ENCODE data around the gene VPS37B.

Gene VPS37B

DNA sequence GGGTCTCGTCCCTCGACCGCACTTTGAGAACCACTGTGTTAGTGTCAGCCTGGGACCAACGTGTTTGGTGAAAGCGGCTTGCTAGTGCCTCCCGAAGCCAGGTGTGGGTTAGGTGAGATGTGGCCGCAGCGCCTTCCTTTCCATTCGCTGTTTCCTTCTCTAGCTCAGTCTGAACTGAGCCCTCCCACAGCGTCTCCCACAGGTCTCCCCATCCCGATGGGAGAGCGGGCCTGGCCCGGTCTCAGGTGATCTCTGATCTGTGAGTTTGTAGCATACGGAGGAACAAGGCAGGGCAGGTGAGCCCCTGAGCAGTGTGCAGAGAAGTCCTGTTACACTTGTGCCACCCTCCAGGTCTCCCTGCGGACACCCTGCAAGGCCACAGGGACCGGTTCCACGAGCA, 41.4 kb downstream of the VPS37B start:
- H3K4ac ChIP-seq (ENCODE audit: low read depth, low read length): no peak overlapping the region
- no peak overlapping the region for H2BK12ac ChIP-seq (ENCODE audit: low read length)
- no peak overlapping the region for H3K9ac ChIP-seq (ENCODE audit: low read length)
- no peak overlapping the region for H3K18ac ChIP-seq (ENCODE audit: low read length)
- no peak overlapping the region for H4K8ac ChIP-seq (ENCODE audit: low read depth, low read length)
- no peak overlapping the region for H3K14ac ChIP-seq (ENCODE audit: low read length)
- H3K23ac ChIP-seq (ENCODE audit: low read length): no peak overlapping the region
- H3K79me1 ChIP-seq (ENCODE audit: low read length): no peaks in the 10 kb centered on the region
- no peak overlapping the region for H2BK120ac ChIP-seq (ENCODE audit: insufficient read depth, low read length, poor library complexity)
- H3K4me1 ChIP-seq (ENCODE audit: control insufficient read depth in 1 of 2, insufficient read depth in 2 of 2, low read length in 2 of 2): no peaks in the 10 kb centered on the region
- no peaks in the 10 kb centered on the region for H3K79me2 ChIP-seq (ENCODE audit: control insufficient read depth, insufficient read depth, low read length, poor library complexity)
- H3K36me3 ChIP-seq (ENCODE audit: control insufficient read depth in 1 of 2, insufficient read depth in 2 of 2, low read length in 2 of 2): peaks cover 3 to 5% of the 10 kb centered on the region in 2 experiments
- no peak overlapping the region for H2BK5ac ChIP-seq (ENCODE audit: low read depth, low read length, poor library complexity)
- no peak overlapping the region for H4K91ac ChIP-seq (ENCODE audit: low read depth, low read length)
- H3K4me2 ChIP-seq (ENCODE audit: low read length): no peak overlapping the region
- H3K4me3 ChIP-seq (ENCODE audit: low read depth, low read length): no peak overlapping the region
- H2AK5ac ChIP-seq (ENCODE audit: low read length): no peak overlapping the region
- no peak overlapping the region for H2AFZ ChIP-seq (ENCODE audit: insufficient read depth, low read length, poor library complexity)
- WGBS (ENCODE audit: extremely low coverage, insufficient coverage, insufficient read length): no CpG with 5 or more reads among the region's 17 CpGs
- DNase-seq: no peak
- no peaks in the 10 kb centered on the region for H3K27me3 ChIP-seq (ENCODE audit: insufficient read depth, low read length)
- peaks cover 2% of the 10 kb centered on the region for H3K9me3 ChIP-seq (ENCODE audit: insufficient read depth, low read depth, low read length)
- H3K27ac ChIP-seq (ENCODE audit: low read depth, low read length): no peak overlapping the region
- no peak overlapping the region for H4K12ac ChIP-seq (ENCODE audit: low read depth, low read length)

DNA sequence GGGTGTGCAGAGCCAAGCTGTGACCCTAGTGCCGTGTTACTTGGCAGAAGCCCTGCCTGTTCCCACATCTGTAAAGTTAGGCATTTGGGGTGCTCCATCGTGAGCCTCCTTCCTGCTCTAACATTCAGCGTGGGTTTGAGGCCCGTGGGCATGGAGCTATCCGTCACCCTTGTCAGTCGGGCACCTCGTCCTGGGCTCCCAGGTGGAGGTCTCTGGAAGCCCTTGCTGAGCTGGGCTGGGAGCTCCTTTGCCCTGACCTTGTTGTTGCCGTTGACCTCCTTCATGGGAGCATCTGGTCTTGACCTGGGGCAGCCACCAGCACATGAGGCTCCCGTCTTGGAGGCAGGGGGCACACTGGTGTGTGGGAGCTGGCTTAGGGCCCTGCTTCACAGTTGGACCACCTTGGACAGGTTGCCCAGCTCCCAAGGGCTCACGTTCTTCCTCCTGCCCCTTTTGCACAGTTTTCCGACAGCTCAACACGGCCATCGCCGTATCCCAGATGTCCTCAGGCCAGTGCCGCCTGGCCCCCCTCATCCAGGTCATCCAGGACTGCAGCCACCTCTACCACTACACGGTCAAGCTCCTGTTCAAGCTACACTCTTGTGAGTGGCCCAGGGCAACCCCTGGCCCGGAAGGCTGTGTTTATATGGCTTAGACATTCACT, 42.2 kb downstream of the VPS37B start:
- H3K79me1 ChIP-seq (ENCODE audit: low read length): no peaks in the 10 kb centered on the region
- no peak overlapping the region for H2BK12ac ChIP-seq (ENCODE audit: low read length)
- no peak overlapping the region for H3K23ac ChIP-seq (ENCODE audit: low read length)
- H3K4me3 ChIP-seq (ENCODE audit: low read depth, low read length): no peak overlapping the region
- no peak for DNase-seq
- no peak overlapping the region for H4K12ac ChIP-seq (ENCODE audit: low read depth, low read length)
- H4K91ac ChIP-seq (ENCODE audit: low read depth, low read length): no peak overlapping the region
- H3K9ac ChIP-seq (ENCODE audit: low read length): no peak overlapping the region
- no peak overlapping the region for H2AK5ac ChIP-seq (ENCODE audit: low read length)
- no peak overlapping the region for H4K8ac ChIP-seq (ENCODE audit: low read depth, low read length)
- H3K14ac ChIP-seq (ENCODE audit: low read length): no peak overlapping the region
- peaks cover 3 to 4% of the 10 kb centered on the region in 2 experiments for H3K36me3 ChIP-seq (ENCODE audit: control insufficient read depth in 1 of 2, insufficient read depth in 2 of 2, low read length in 2 of 2)
- no peak overlapping the region for H3K4ac ChIP-seq (ENCODE audit: low read depth, low read length)
- H3K27ac ChIP-seq (ENCODE audit: low read depth, low read length): no peak overlapping the region
- WGBS (ENCODE audit: extremely low coverage, insufficient coverage, insufficient read length): no CpG with 5 or more reads among the region's 17 CpGs
- no peaks in the 10 kb centered on the region for H3K79me2 ChIP-seq (ENCODE audit: control insufficient read depth, insufficient read depth, low read length, poor library complexity)
- no peaks in the 10 kb centered on the region for H3K27me3 ChIP-seq (ENCODE audit: insufficient read depth, low read length)
- no peak overlapping the region for H3K18ac ChIP-seq (ENCODE audit: low read length)
- H3K4me2 ChIP-seq (ENCODE audit: low read length): no peak overlapping the region
- H3K9me3 ChIP-seq (ENCODE audit: insufficient read depth, low read depth, low read length): peaks cover 2% of the 10 kb centered on the region
- H2BK5ac ChIP-seq (ENCODE audit: low read depth, low read length, poor library complexity): no peak overlapping the region
- no peak overlapping the region for H2AFZ ChIP-seq (ENCODE audit: insufficient read depth, low read length, poor library complexity)
- no peak overlapping the region for H2BK120ac ChIP-seq (ENCODE audit: insufficient read depth, low read length, poor library complexity)
- no peaks in the 10 kb centered on the region for H3K4me1 ChIP-seq (ENCODE audit: control insufficient read depth in 1 of 2, insufficient read depth in 2 of 2, low read length in 2 of 2)

DNA sequence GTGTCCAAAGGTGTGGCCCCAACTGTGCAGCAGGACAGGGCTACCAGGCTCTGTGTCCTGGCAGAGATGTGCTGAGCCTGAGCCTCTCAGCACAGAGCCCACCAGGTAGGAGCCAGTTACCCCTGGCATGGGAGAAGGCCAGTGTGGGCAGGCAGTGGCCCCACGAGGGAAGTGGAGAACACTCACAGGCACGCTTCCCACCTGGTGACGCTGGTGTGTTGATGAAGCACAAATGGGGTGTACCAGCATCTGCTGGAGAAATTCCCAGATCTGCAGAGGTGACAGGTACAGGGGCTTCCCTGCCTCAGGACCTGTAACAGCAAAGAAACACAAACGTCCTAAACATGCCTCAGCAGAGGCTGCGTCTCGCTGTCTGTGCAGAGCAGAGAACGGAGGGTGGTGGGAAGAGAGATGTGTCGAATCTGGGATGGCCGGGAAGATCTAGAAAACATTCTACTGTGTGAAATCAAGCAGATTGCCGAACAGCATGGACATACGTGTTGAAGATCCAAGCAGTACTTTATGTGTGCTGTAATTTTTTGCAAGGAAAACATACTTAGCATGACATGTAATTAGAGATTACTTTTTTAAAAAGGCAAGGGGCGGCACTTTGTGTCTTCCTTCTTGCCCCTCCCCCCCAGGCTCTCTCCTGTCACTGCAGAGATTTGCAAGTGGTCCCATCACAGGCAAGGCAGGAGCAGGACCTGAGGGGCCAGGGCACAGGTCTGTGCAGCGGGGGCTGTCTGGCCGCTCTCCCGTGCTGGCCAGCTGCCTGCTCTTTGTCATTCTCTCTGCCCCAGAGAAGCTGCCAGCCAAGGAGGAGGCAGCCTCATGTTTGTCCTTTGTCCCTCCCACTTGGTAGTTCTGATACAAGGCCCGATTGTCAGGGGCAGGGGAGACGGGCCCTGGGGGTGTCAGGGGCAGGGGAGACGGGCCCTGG, 43.3 kb downstream of the VPS37B start:
- no peak overlapping the region for H3K23ac ChIP-seq (ENCODE audit: low read length)
- no peak overlapping the region for H3K18ac ChIP-seq (ENCODE audit: low read length)
- WGBS (ENCODE audit: extremely low coverage, insufficient coverage, insufficient read length): no CpG with 5 or more reads among the region's 18 CpGs
- H4K91ac ChIP-seq (ENCODE audit: low read depth, low read length): no peak overlapping the region
- no peak overlapping the region for H2BK12ac ChIP-seq (ENCODE audit: low read length)
- H3K4me1 ChIP-seq (ENCODE audit: control insufficient read depth in 1 of 2, insufficient read depth in 2 of 2, low read length in 2 of 2): no peaks in the 10 kb centered on the region
- H3K4ac ChIP-seq (ENCODE audit: low read depth, low read length): no peak overlapping the region
- no peak overlapping the region for H3K4me3 ChIP-seq (ENCODE audit: low read depth, low read length)
- peaks cover 2% of the 10 kb centered on the region for H3K9me3 ChIP-seq (ENCODE audit: insufficient read depth, low read depth, low read length)
- H4K12ac ChIP-seq (ENCODE audit: low read depth, low read length): no peak overlapping the region
- no peak overlapping the region for H2BK5ac ChIP-seq (ENCODE audit: low read depth, low read length, poor library complexity)
- H3K36me3 ChIP-seq (ENCODE audit: control insufficient read depth in 1 of 2, insufficient read depth in 2 of 2, low read length in 2 of 2): peaks cover 3 to 4% of the 10 kb centered on the region in 2 experiments
- no peak overlapping the region for H3K27ac ChIP-seq (ENCODE audit: low read depth, low read length)
- H3K4me2 ChIP-seq (ENCODE audit: low read length): no peak overlapping the region
- no peak overlapping the region for H3K14ac ChIP-seq (ENCODE audit: low read length)
- no peak overlapping the region for H4K8ac ChIP-seq (ENCODE audit: low read depth, low read length)
- H3K79me1 ChIP-seq (ENCODE audit: low read length): no peaks in the 10 kb centered on the region
- H2AFZ ChIP-seq (ENCODE audit: insufficient read depth, low read length, poor library complexity): no peak overlapping the region
- DNase-seq: no peak
- no peak overlapping the region for H2BK120ac ChIP-seq (ENCODE audit: insufficient read depth, low read length, poor library complexity)
- H2AK5ac ChIP-seq (ENCODE audit: low read length): no peak overlapping the region
- H3K27me3 ChIP-seq (ENCODE audit: insufficient read depth, low read length): no peaks in the 10 kb centered on the region
- no peaks in the 10 kb centered on the region for H3K79me2 ChIP-seq (ENCODE audit: control insufficient read depth, insufficient read depth, low read length, poor library complexity)
- H3K9ac ChIP-seq (ENCODE audit: low read length): no peak overlapping the region

DNA sequence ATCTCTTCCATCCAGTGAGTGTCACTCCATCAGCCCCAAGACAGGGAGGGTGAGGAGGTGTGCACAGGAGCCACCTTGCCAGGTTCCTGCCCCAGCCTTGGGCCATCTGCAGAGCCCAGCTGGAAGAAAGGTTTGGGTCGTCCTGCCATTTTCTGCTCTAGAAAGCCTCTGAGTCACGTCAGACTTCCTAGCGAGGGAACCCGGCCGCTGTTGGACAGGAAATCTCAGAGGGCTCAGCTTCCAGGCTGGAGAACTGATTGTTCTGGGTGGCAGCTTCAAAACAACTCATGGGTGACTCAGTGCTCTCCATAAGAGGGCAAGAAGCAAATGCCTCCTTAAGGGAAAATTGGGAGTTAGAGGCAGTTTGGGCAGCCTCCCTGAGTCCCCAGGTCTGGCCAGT, 44.1 kb downstream of the VPS37B start:
- Histone ChIP-seq H3K4me1 (ENCODE audit: control insufficient read depth in 1 of 2, insufficient read depth in 2 of 2, low read length in 2 of 2) (no peaks in the 10 kb centered on the region), H3K9me3 (ENCODE audit: insufficient read depth, low read depth, low read length) (peaks cover 2% of the 10 kb centered on the region), H2AFZ (ENCODE audit: insufficient read depth, low read length, poor library complexity) (no peak overlapping the region), H3K4me3 (ENCODE audit: low read depth, low read length) (no peak overlapping the region), H3K9ac (ENCODE audit: low read length) (no peak overlapping the region), H2AK5ac (ENCODE audit: low read length) (no peak overlapping the region), H2BK5ac (ENCODE audit: low read depth, low read length, poor library complexity) (no peak overlapping the region), H2BK120ac (ENCODE audit: insufficient read depth, low read length, poor library complexity) (no peak overlapping the region), H3K23ac (ENCODE audit: low read length) (no peak overlapping the region), H3K4ac (ENCODE audit: low read depth, low read length) (no peak overlapping the region), H4K8ac (ENCODE audit: low read depth, low read length) (no peak overlapping the region), H4K91ac (ENCODE audit: low read depth, low read length) (no peak overlapping the region), H3K27ac (ENCODE audit: low read depth, low read length) (no peak overlapping the region), H3K79me1 (ENCODE audit: low read length) (no peaks in the 10 kb centered on the region), H3K4me2 (ENCODE audit: low read length) (no peak overlapping the region), H4K12ac (ENCODE audit: low read depth, low read length) (no peak overlapping the region), H3K79me2 (ENCODE audit: control insufficient read depth, insufficient read depth, low read length, poor library complexity) (no peaks in the 10 kb centered on the region), H3K36me3 (ENCODE audit: control insufficient read depth in 1 of 2, insufficient read depth in 2 of 2, low read length in 2 of 2) (peaks cover 3 to 4% of the 10 kb centered on the region in 2 experiments), H3K14ac (ENCODE audit: low read length) (no peak overlapping the region), H2BK12ac (ENCODE audit: low read length) (no peak overlapping the region), H3K18ac (ENCODE audit: low read length) (no peak overlapping the region), H3K27me3 (ENCODE audit: insufficient read depth, low read length) (no peaks in the 10 kb centered on the region)
- no CpG with 5 or more reads among the region's 5 CpGs for WGBS (ENCODE audit: extremely low coverage, insufficient coverage, insufficient read length)
- no peak for DNase-seq
